ENCODE results near the gene P2RX5. TPM values are rescaled to one million over a fixed set of nuclear protein-coding genes. Genes with fewer than 3 reads are reported as not detected.
A peak's percentile ranks its signal among the peaks of the same experiment; 100 is the strongest.

The P2RX5 gene
- total RNA-seq, 4 donors from 2014 or later, result 0.54 TPM; not detected in 3

DNA sequence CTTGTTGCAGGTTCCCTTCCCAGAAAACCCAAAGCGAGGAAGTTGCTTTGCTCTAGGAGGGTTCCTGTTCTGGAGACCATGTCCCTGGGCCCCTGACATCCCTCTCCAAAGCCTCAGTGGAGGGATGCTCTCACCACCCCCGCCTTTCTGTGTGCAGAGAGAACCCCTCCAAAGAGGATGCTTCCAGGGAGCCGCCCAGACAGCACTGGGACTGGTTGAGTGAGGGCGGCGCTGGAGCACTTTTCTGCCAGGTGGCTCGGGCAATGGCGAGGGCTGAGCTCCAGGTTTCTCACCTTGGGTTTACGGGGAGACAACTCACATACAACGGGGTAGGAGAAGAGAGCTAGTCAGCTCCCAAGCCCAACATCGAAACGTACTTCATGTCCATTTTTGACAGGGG lies 20.1 kb downstream of the P2RX5 start:
- Histone ChIP-seq H3K27me3 (no peaks in the 10 kb centered on the region), H3K27ac (no peak overlapping the region), H3K36me3 (no peaks in the 10 kb centered on the region), H3K4me3 (replicated peaks in 1 of 3) (no peak overlapping the region), H3K4me1 (no peaks in the 10 kb centered on the region), H3K9me3 (no peaks in the 10 kb centered on the region)
- intact Hi-C loops (cut with DNase I), result no loop called here
- no peak for TF ChIP-seq POLR2A (IDR thresholded peaks at IDR 0.05)
- TF ChIP-seq, protein P1, sequence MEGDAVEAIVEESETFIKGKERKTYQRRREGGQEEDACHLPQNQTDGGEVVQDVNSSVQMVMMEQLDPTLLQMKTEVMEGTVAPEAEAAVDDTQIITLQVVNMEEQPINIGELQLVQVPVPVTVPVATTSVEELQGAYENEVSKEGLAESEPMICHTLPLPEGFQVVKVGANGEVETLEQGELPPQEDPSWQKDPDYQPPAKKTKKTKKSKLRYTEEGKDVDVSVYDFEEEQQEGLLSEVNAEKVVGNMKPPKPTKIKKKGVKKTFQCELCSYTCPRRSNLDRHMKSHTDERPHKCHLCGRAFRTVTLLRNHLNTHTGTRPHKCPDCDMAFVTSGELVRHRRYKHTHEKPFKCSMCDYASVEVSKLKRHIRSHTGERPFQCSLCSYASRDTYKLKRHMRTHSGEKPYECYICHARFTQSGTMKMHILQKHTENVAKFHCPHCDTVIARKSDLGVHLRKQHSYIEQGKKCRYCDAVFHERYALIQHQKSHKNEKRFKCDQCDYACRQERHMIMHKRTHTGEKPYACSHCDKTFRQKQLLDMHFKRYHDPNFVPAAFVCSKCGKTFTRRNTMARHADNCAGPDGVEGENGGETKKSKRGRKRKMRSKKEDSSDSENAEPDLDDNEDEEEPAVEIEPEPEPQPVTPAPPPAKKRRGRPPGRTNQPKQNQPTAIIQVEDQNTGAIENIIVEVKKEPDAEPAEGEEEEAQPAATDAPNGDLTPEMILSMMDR (IDR thresholded peaks at IDR 0.05), result no peak
- WGBS, 2 donors, result 78 to 85% methylated on average over 10 to 11 of the region's 11 CpGs
- no peak for DNase-seq

- Histone ChIP-seq H3K4me1 (peaks cover 9 to 10% of the 10 kb centered on the region in 2 donors), H3K4me3 (replicated peaks in 1 of 3) (no peak overlapping the region), H3K9me3 (no peaks in the 10 kb centered on the region), H3K27ac (no peak overlapping the region), H3K36me3 (no peaks in the 10 kb centered on the region), H3K27me3 (no peaks in the 10 kb centered on the region)
- 94 to 96% methylated on average over 4 of the region's 4 CpGs for WGBS, 2 donors
- intact Hi-C loops (cut with DNase I), result no loop called here
- no peak for TF ChIP-seq POLR2A (IDR thresholded peaks at IDR 0.05)
- TF ChIP-seq, protein P1 (IDR thresholded peaks at IDR 0.05), result no peak
- no peak for DNase-seq
Measured at GRCh38 chr17:3672571-3672970, 23.4 kb downstream of the P2RX5 start.

DNA sequence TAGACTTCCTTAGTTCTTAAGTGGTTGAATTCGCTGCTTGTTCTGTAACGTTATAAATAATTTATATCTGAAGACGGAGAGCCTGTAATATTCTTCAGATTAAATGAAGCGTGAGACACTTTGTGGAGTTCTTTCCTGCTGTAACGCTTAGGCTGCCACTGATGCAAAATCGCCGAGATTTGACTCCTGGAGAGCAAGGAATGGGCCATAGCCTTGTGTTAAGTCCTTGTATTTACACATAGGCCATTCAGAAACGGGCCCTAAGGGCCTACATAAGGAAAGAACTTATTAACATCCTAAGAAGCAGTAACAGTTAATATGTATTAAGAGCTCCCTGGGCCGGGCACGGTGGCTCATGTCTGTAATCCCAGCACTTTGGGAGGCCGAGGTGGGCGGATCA lies 26.4 kb downstream of the P2RX5 start:
- Histone ChIP-seq H3K27ac (no peak overlapping the region), H3K27me3 (no peaks in the 10 kb centered on the region), H3K36me3 (peaks cover under 1 to 4% of the 10 kb centered on the region in 2 donors), H3K9me3 (no peaks in the 10 kb centered on the region), H3K4me3 (replicated peaks in 1 of 3) (peak overlapping the region in 2 of 3 donors; percentile 83 to 99), H3K4me1 (peaks cover 14 to 25% of the 10 kb centered on the region in 2 donors)
- TF ChIP-seq, protein P1 (IDR thresholded peaks at IDR 0.05), result no peak
- TF ChIP-seq POLR2A (IDR thresholded peaks at IDR 0.05), result no peak
- WGBS, 2 donors, result 39 to 43% methylated on average over 11 to 12 of the region's 12 CpGs
- no peak for DNase-seq
- intact Hi-C loops (cut with DNase I), result no loop called here

DNA sequence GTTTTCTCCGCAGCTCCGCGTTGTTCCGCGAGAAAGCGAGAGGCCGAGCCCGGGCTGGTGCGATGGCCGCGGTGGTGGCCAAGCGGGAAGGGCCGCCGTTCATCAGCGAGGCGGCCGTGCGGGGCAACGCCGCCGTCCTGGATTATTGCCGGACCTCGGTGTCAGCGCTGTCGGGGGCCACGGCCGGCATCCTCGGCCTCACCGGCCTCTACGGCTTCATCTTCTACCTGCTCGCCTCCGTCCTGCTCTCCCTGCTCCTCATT lies 26.9 kb downstream of the P2RX5 start:
- no peak for TF ChIP-seq POLR2A (IDR thresholded peaks at IDR 0.05)
- TF ChIP-seq, protein P1 (IDR thresholded peaks at IDR 0.05), result no peak
- Histone ChIP-seq H3K4me3 (replicated peaks in 1 of 3) (peak overlapping the region; percentile 80 to 99 (median 83)), H3K4me1 (peaks cover 14 to 25% of the 10 kb centered on the region in 2 donors), H3K27me3 (no peaks in the 10 kb centered on the region), H3K36me3 (peaks cover 6 to 9% of the 10 kb centered on the region in 2 donors), H3K9me3 (no peaks in the 10 kb centered on the region), H3K27ac (peak overlapping the region; percentile 73 to 81 (median 74))
- WGBS, 2 donors, result 0% methylated on average over 17 to 21 of the region's 32 CpGs
- no peak for DNase-seq
- intact Hi-C loops (cut with DNase I), result no loop called here

GRCh38 chr17:3668279-3669084 lies 27.5 kb downstream of the P2RX5 start, which contains the start of the genes EMC6 and TAX1BP3:
Gene EMC6, plus strand, starts transcription at chr17:3668812. Its CDS starts 335 bp downstream, at chr17:3669147.
Gene TAX1BP3, minus strand, starts transcription at chr17:3668578. Its CDS starts 52 bp downstream, at chr17:3668526.
- Histone ChIP-seq H3K4me3 (replicated peaks in 1 of 3) (peak within 1 kb of the TSS; percentile 80 to 99 (median 83)), H3K27ac (peak within 1 kb of the TSS; percentile 89 to 99 (median 98)), H3K9me3 (no peaks in the 10 kb centered on the region), H3K27me3 (no peaks in the 10 kb centered on the region), H3K4me1 (peaks cover 14 to 25% of the 10 kb centered on the region in 2 donors), H3K36me3 (peaks cover 11 to 14% of the 10 kb centered on the region in 2 donors)
- WGBS, 2 donors, result 0% methylated on average over 9 to 16 of the region's 89 CpGs
- TF ChIP-seq, protein P1 (IDR thresholded peaks at IDR 0.05), result no peak
- peak; percentile 71 to 96 for TF ChIP-seq POLR2A (IDR thresholded peaks at IDR 0.05)
- peak; percentile 99 for DNase-seq
- intact Hi-C loops (cut with DNase I), result no loop called here

Measured in thyroid gland (tissue), 4 donors.